Neural crest cell (in vitro differentiated cells): ENCODE data around the gene GYPA. TPM values are rescaled to one million over a fixed set of nuclear protein-coding genes. Genes with fewer than 3 reads are reported as not detected.
"Not testable (repeated sequence)": the region's sequence is repeated elsewhere in the genome, so short reads cannot be mapped to it uniquely, and the experiment has no call there.

Source experiments
- DNase-seq: peaks from one replicate; pipeline ENCODE4 v3.0.0; 2021; ENCODE audit warnings: low read depth, mixed read lengths, low spot score
- H3K27ac Mint-ChIP-seq: one replicate; pipeline ENCODE4 v1.8.0; 2021; ENCODE audit warnings: mild to moderate bottlenecking, mixed read lengths; ENCODE audit not compliant: unreplicated experiment
- H3K27me3 Mint-ChIP-seq: 2 replicates; pipeline ENCODE4 v1.8.0; 2021; ENCODE audit warnings: low read depth, mild to moderate bottlenecking, mixed read lengths
- H3K36me3 Mint-ChIP-seq: 2 replicates; pipeline ENCODE4 v1.8.0; 2021; ENCODE audit warnings: low read depth, mild to moderate bottlenecking, mixed read lengths
- H3K4me1 Mint-ChIP-seq: 2 replicates; pipeline ENCODE4 v1.8.0; 2021; ENCODE audit warnings: mixed read lengths
- H3K4me3 Mint-ChIP-seq: one replicate; pipeline ENCODE4 v1.8.0; 2021; ENCODE audit warnings: mild to moderate bottlenecking, mixed read lengths
- H3K9me3 Mint-ChIP-seq: 2 replicates; pipeline ENCODE4 v1.8.0; 2021; ENCODE audit warnings: mixed read lengths
- long read RNA-seq: library from polyadenylated mRNA; unstranded; transcript quantifications from one replicate; pipeline ENCODE4 v2.0.0, GENCODE V29; 2020
- total RNA-seq: library from RNA; stranded (reverse); gene quantifications from 2 replicates; pipeline ENCODE4 v1.2.1, GENCODE V29; 2021
- TF ChIP-seq, protein P1 (sequence below): fragments of 200-600 bp; sonication (generic); conservative IDR thresholded peaks from 2 replicates; pipeline ENCODE4 v1.5.0; 2021; ENCODE audit warnings: antibody characterized with exemption, mild to moderate bottlenecking

GYPA gene
- total RNA-seq: not detected in 2 replicates
- long read RNA-seq: 0 reads

- not testable (repeated sequence) for H3K36me3 Mint-ChIP-seq, H3K27me3 Mint-ChIP-seq, H3K27ac Mint-ChIP-seq, DNase-seq, H3K4me3 Mint-ChIP-seq, H3K4me1 Mint-ChIP-seq, H3K9me3 Mint-ChIP-seq
Measured at GRCh38 chr4:144140594-144141295, at the start of gene GYPA. Gene GYPA, minus strand, starts transcription at chr4:144140718. Its CDS starts 83 bp downstream, at chr4:144140635.

GRCh38 chr4:144190009-144190408 is 49.5 kb upstream of the GYPA start:
- Mint-ChIP-seq H3K4me3 (no peak overlapping the region), H3K4me1 (no peaks in the 10 kb centered on the region), H3K36me3 (no peaks in the 10 kb centered on the region), H3K9me3 (no peaks in the 10 kb centered on the region), H3K27ac (no peak overlapping the region), H3K27me3 (no peaks in the 10 kb centered on the region)
- DNase-seq: no peak
- TF ChIP-seq, protein P1, sequence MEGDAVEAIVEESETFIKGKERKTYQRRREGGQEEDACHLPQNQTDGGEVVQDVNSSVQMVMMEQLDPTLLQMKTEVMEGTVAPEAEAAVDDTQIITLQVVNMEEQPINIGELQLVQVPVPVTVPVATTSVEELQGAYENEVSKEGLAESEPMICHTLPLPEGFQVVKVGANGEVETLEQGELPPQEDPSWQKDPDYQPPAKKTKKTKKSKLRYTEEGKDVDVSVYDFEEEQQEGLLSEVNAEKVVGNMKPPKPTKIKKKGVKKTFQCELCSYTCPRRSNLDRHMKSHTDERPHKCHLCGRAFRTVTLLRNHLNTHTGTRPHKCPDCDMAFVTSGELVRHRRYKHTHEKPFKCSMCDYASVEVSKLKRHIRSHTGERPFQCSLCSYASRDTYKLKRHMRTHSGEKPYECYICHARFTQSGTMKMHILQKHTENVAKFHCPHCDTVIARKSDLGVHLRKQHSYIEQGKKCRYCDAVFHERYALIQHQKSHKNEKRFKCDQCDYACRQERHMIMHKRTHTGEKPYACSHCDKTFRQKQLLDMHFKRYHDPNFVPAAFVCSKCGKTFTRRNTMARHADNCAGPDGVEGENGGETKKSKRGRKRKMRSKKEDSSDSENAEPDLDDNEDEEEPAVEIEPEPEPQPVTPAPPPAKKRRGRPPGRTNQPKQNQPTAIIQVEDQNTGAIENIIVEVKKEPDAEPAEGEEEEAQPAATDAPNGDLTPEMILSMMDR: no peak

DNA sequence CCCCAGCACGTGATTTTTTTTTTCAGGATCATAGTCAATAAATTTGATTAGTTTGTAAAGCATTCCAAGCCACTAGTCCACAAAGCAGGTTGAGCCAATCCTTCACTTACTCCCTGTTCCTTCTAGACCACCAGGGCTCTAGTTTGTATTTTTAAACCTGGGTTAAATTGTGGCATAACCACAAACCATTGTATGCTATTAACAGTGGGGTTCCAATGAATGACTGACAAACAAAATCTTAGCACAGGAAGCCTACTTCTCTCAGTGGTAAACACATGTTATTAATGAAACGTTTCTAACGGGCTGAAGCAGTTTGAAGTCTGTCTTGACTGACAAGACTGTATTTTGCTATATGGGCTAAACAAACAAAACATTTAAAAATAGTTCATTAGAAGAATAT is 48.6 kb upstream of the GYPA start:
- TF ChIP-seq, protein P1: no peak
- no peak overlapping the region for H3K4me3 Mint-ChIP-seq
- no peak overlapping the region for H3K27ac Mint-ChIP-seq
- no peaks in the 10 kb centered on the region for H3K9me3 Mint-ChIP-seq
- H3K4me1 Mint-ChIP-seq: no peaks in the 10 kb centered on the region
- no peaks in the 10 kb centered on the region for H3K27me3 Mint-ChIP-seq
- H3K36me3 Mint-ChIP-seq: no peaks in the 10 kb centered on the region
- DNase-seq: no peak

DNA sequence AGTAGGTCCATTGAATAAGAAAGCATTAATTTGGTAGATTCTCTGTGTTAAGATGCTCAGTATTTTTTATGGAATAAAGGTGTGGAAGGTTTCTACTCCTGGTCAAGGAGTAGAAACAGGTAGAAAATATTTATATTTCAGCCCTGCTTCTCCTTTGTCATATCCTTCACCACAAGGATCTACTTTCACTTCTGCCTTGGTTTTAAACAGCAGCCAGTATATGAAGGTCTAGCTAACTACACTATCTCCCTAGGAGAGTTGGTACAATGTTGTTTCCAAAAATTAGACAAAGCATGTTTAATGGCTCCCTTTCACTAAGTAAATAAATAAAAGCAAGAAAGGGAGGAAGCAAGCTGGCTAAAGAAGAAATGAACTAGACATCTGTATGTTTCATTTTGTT is 44.6 kb upstream of the GYPA start:
- Mint-ChIP-seq H3K27me3 (no peaks in the 10 kb centered on the region), H3K9me3 (no peaks in the 10 kb centered on the region), H3K27ac (no peak overlapping the region), H3K36me3 (no peaks in the 10 kb centered on the region), H3K4me1 (peaks cover 3% of the 10 kb centered on the region), H3K4me3 (no peak overlapping the region)
- TF ChIP-seq, protein P1: no peak
- DNase-seq: no peak

DNA sequence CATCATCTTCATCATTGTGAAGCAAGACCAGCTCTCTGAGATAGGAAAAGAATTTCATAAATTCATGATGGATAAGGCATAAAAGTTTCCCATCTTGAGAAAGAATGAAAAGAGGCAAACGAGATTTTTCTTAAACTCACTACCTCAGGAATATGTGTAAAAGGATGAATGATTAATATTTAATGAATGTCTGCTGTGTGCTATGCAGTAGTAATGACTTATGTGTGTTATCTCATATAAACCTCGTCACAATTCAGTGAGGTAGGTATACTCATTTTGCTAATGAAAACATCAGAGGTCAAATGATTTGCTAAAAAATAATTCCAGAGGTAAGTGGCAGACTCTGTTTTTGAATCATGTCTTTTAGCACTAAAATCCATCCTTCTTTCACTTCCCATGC is 42.6 kb upstream of the GYPA start:
- no peaks in the 10 kb centered on the region for H3K36me3 Mint-ChIP-seq
- H3K27ac Mint-ChIP-seq: no peak overlapping the region
- H3K4me1 Mint-ChIP-seq: peaks cover 3% of the 10 kb centered on the region
- no peak for DNase-seq
- H3K4me3 Mint-ChIP-seq: no peak overlapping the region
- no peaks in the 10 kb centered on the region for H3K27me3 Mint-ChIP-seq
- H3K9me3 Mint-ChIP-seq: no peaks in the 10 kb centered on the region
- TF ChIP-seq, protein P1: no peak

GRCh38 chr4:144181391-144181790 is 40.9 kb upstream of the GYPA start:
- H3K27ac Mint-ChIP-seq: no peak overlapping the region
- TF ChIP-seq, protein P1: no peak
- no peak for DNase-seq
- no peaks in the 10 kb centered on the region for H3K27me3 Mint-ChIP-seq
- H3K4me1 Mint-ChIP-seq: peaks cover 3% of the 10 kb centered on the region
- no peaks in the 10 kb centered on the region for H3K36me3 Mint-ChIP-seq
- H3K9me3 Mint-ChIP-seq: no peaks in the 10 kb centered on the region
- no peak overlapping the region for H3K4me3 Mint-ChIP-seq
